NCI-H2227 (cell line): Measurements from ENCODE around the gene TRAPPC3L.
"Not testable (repeated sequence)": the region's sequence is repeated elsewhere in the genome, so short reads cannot be mapped to it uniquely, and the experiment has no call there.

ENCODE experiments used
- DNase-seq: peaks from one replicate; lab custom pipeline; 2025; ENCODE audit not compliant: unreplicated experiment; lab: John Stamatoyannopoulos, UW

TRAPPC3L gene

GRCh38 chr6:116515141-116515540 lies 30.3 kb downstream of the TRAPPC3L start:
- no peak for DNase-seq

DNA sequence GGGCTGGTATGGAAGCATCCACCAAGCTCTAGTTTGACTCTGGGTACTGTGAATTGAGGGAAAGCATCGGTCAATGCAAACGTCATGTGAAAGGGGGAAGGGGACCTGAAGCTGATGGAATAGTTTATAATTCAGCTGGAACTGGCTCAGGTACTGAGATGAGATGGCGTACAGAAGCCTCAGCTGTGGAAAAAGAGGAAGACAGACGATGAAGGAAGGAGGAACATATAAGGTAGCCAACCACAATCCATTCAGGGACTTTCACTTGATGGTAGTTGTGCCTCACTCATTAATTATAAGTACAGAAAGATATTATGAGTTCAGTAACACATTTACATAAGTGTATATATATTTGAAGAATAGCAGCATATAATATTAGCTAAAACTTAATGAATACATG lies 31.4 kb downstream of the TRAPPC3L start:
- no peak for DNase-seq

DNA sequence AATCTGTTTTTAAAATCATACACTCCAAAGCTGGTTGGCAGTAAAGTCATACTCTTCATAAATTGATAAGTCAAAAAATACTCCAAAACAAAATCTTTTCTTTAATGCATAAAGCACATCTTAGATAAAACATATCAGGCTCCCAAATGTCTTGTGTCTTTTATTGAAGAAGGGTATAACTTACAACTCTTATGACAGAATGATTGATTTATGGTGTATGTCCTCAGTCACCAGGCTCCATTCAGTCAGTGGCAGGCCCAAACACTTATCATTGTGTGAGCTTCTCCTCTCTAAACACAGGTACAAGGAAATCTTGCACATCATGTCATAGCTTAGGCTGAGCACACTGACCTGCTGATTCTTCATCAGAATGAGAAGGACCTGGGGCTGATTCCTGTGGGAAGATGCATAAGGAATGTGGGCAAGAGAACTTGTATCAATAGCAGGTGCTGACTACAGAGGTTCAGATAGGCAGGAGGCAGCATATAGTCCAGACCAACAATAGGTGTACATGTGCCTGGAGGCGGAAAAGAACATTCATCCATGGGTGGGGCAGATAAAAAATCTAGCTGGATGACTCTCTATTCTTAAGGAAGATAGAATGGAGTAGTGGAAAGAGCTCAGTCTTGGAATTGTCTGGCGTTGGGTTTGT lies 32.1 kb downstream of the TRAPPC3L start:
- DNase-seq: no peak

DNA sequence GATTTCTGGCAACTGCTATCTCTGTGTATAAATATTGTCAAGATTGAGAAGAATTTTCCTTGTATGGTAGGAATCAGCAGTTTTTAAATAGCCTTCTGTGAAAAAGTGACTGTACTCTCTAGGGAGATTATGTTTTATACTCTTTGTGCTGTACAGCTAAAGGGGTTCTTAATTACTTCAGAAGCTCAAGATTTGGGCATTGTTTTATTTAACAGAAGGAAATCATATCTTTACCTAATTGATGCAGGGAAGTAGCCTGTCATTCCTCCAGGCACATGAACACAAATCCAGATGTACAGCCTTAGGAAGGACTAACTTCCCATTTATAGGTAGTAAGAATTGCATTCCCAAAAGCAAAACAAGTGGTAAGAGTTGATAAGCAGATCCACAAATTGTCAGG lies 32.8 kb downstream of the TRAPPC3L start:
- DNase-seq: no peak

DNA sequence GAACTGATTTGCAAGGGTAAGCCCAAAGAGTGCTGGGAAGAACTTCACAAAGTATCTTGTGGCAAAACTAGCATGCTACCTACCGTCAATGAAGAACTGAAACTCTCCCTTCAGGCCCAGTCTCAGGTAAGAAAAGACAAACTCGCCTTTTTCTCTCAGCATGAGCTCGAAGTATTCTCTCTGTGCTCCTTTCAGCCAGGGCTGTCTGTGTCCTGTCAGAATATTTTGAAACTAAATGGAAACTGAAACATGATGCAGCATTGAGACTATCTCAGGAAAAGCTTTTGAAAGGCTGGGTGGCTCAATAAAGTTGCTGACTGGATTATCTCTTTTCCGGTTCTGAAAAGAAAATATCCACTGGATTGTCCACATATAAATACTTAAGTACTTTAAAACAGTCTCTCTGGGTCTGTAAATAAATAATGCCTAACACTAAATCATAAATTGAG lies 33.3 kb downstream of the TRAPPC3L start:
- no peak for DNase-seq

GRCh38 chr6:116511424-116512110 lies 33.9 kb downstream of the TRAPPC3L start, which contains the start of gene CALHM5:
TSS of gene CALHM5 (plus strand) at chr6:116511639. CDS start at chr6:116511697, 58 bp downstream.
- peak; percentile 26 for DNase-seq

GRCh38 chr6:116508527-116508926 lies 37.0 kb downstream of the TRAPPC3L start:
- no peak for DNase-seq

GRCh38 chr6:116507324-116507723 lies 38.2 kb downstream of the TRAPPC3L start:
- DNase-seq: no peak

GRCh38 chr6:116500969-116501433 lies 44.5 kb downstream of the TRAPPC3L start:
- DNase-seq: peak; percentile 64

GRCh38 chr6:116497113-116497676 lies 48.3 kb downstream of the TRAPPC3L start:
- no peak for DNase-seq

GRCh38 chr6:116495161-116495560 lies 50.3 kb downstream of the TRAPPC3L start:
- DNase-seq: not testable (repeated sequence)

GRCh38 chr6:116492331-116493067 lies 53.0 kb downstream of the TRAPPC3L start:
- DNase-seq: no peak

DNA sequence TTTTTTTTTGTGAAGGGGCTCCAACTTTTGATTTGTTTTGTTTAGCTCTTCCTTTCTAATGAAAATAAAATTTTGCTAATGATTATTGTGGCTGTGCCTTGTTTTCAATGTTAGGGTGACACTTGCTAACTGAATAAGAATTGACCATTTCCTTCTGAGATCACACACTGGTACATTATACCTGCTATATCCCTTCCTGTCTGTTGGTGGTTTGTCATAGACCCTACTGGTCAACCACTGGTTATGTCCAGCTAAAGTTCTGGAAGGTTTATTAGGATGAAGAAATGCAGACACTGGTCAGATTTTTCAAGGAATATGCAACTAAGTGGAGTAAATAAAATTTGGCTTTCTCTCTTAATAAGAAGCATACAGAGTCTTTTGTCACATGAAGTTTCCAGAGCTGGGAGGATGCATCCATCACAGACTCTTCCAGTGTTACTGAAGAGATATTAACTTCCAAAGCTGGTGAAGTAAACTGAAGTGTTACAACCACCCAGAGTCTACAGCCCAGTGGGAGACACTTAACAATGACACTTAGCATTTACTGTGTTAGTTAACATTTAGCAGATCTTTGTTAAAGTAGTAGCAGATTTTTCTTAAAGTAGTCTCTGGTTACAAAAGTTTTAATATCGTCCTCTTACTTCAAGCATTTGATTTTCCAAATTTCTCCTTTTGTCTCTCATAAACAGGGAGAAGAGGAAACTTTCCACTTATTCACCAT lies 53.7 kb downstream of the TRAPPC3L start:
- DNase-seq: no peak

GRCh38 chr6:116485559-116486184 lies 59.8 kb downstream of the TRAPPC3L start:
- no peak for DNase-seq

- no peak for DNase-seq
Measured at GRCh38 chr6:116483616-116484015, 61.9 kb downstream of the TRAPPC3L start.

- DNase-seq: no peak
Measured at GRCh38 chr6:116482780-116483179, 62.7 kb downstream of the TRAPPC3L start.

DNA sequence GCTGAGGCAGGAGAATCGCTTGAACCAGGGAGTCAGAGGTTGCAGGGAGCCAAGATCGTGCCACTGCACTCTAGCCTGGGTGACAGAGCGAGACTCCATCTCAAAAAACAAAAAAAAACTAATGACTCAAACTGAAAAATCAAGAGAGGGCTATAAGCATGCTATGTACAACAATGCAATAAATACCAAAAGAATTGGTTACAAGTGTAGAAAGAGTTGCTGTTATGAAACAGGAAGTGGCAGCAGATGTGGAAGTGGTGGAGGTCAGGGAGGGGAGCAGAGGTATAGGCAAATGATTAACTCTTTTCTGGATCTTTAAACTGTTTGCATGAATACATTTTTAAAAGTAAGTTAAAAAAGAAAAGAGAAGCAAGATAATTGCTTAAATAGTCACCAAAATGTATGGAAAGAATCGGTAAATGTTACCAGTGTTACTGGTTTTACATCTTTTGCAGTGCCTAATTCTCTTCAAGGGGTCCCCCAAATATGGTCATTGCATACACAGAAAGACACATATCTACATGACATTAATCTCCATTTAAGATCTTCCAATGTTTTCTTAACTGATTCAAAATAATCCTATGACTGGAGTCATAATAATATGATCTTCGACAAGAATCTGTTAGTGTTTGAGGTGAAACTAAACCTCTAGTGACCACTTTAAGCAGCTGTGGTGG lies 69.3 kb downstream of the TRAPPC3L start:
- no peak for DNase-seq

DNA sequence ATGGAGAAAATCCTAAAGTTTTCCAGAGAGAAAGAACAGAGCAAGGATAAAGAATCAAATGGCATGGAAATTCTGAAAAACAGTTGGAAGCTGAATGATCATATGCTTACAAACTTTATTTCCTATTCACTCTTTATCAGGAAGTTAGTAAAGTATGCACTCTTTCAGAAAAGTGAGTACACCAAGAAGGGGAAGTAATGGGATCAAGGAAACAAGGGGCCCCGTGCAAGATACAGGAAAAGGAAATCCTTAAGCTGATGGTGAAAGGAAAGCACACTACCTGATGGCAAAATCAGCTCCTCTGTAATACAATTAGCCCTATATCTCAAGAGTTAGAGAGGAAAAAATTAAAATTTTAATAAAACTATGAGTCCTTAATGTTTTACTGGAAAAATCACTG lies 70.3 kb downstream of the TRAPPC3L start:
- no peak for DNase-seq

GRCh38 chr6:116472706-116473105 lies 72.8 kb downstream of the TRAPPC3L start:
- DNase-seq: no peak

DNA sequence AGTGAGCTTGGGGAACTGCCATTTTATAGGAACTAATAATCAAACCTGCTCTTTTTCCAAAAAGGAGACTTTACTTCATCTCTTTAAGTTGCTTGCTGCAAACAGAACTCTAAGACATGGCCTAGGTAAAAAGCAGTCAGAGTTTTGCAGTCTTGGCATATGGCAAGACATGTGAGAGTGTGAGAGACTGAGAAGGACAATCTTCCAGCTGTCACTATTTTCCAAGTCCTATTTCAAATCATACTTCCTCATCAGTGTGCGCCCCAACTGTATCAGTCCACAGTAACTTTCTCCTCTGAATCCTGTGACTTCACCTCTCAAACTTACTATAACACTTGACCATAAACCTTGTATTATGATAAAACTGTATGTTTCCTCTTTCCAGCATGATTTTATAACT lies 74.0 kb downstream of the TRAPPC3L start:
- no peak for DNase-seq
